ENCODE results near the gene MARCHF6.
"Not testable (repeated sequence)": the region's sequence is repeated elsewhere in the genome, so short reads cannot be mapped to it uniquely, and the experiment has no call there.

MARCHF6 gene

GRCh38 chr5:10376544-10376943, 23.0 kb downstream of the MARCHF6 start:
- DNase-seq (ENCODE audit: low read depth in 2 of 2) = no peak

GRCh38 chr5:10377081-10377480, 23.6 kb downstream of the MARCHF6 start:
- no peak for DNase-seq (ENCODE audit: low read depth in 2 of 2)

GRCh38 chr5:10381803-10382202, 28.3 kb downstream of the MARCHF6 start:
- no peak for DNase-seq (ENCODE audit: low read depth in 2 of 2)

- DNase-seq (ENCODE audit: low read depth in 2 of 2) = no peak
These were observed 31.0 kb downstream of the MARCHF6 start for GRCh38 chr5:10384483-10384882.

- no peak for DNase-seq (ENCODE audit: low read depth in 2 of 2)
These were observed 34.2 kb downstream of the MARCHF6 start for GRCh38 chr5:10387690-10388089.

GRCh38 chr5:10391130-10391529, 37.6 kb downstream of the MARCHF6 start:
- DNase-seq (ENCODE audit: low read depth in 2 of 2) = no peak

- not testable (repeated sequence) for DNase-seq (ENCODE audit: low read depth in 2 of 2)
These were observed 39.3 kb downstream of the MARCHF6 start for GRCh38 chr5:10392567-10393328.

GRCh38 chr5:10393491-10393890, 40.0 kb downstream of the MARCHF6 start:
- DNase-seq (ENCODE audit: low read depth in 2 of 2) = no peak

GRCh38 chr5:10396552-10396951, 43.1 kb downstream of the MARCHF6 start:
- DNase-seq (ENCODE audit: low read depth in 2 of 2) = no peak

- DNase-seq (ENCODE audit: low read depth in 2 of 2) = no peak
These were observed 46.3 kb downstream of the MARCHF6 start for GRCh38 chr5:10399839-10400238.

- no peak for DNase-seq (ENCODE audit: low read depth in 2 of 2)
These were observed 46.9 kb downstream of the MARCHF6 start for GRCh38 chr5:10400411-10400810.

- no peak for DNase-seq (ENCODE audit: low read depth in 2 of 2)
These were observed 47.3 kb downstream of the MARCHF6 start for GRCh38 chr5:10400831-10401230.

- no peak for DNase-seq (ENCODE audit: low read depth in 2 of 2)
These were observed 48.0 kb downstream of the MARCHF6 start for GRCh38 chr5:10401498-10401897.
